Measurements from ENCODE around the gene FRY. TPM values are rescaled to one million over a fixed set of nuclear protein-coding genes. Genes with fewer than 3 reads are reported as not detected.

Gene FRY
- total and polyA plus RNA-seq, 9 of the 15 experiments (the other 6 are each of a cell fraction or from before 2014, with no cell fraction given): 0.03 to 0.31 (median 0.11) TPM; not detected in 3

DNA sequence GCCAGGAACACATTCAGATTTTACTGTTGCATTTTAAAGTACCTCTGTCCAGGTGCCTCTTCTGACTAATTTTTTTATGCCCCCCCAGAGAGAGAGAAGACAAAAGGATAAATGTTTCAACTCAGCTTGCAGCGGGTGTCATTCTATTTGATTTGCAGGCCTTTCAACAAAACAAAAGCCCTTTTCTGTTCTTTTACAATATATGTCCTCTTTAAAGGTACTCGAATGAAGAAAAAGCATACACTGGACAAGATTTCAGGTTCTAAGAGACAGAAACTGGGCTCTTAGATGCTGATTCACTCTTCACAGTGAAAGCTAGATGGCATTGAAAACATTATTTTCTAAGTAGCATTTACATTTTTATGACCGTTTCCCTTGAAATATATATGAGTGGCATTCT, 2.9 kb upstream of the FRY start:
- TF ChIP-seq RBM14 (IDR thresholded peaks at IDR 0.05; ENCODE audit: borderline replicate concordance, insufficient read depth, low read depth, low read length) (no peak), ZC3H4 (CRISPR knock-in tag; IDR thresholded peaks at IDR 0.05; ENCODE audit: borderline replicate concordance) (no peak), STAT5B (CRISPR knock-in tag; IDR thresholded peaks at IDR 0.05) (no peak), CHD4 (IDR thresholded peaks at IDR 0.05; ENCODE audit: insufficient read depth, insufficient replicate concordance, low read depth, low read length, poor library complexity, severe bottlenecking) (no peak)
- intact Hi-C loops (cut with micrococcal nuclease) (no loop called here), in situ Hi-C loops (cut with MboI) (no loop called here)
- DNase-seq (ENCODE audit: extremely low read depth in 1 of 4, low spot score in 3 of 4): no peak
- ChIA-PET CTCF (ENCODE audit: low intra/inter-chr PET ratio) (no interaction called here), POLR2A (no interaction called here)
- WGBS (ENCODE audit: insufficient coverage, low coverage, missing lambda C conversion rate): 0% methylated on average over 3 of the region's 3 CpGs
- H3K4me1 ChIP-seq (replicated peaks in 1 of 2; ENCODE audit: control insufficient read depth in 2 of 2, insufficient read depth in 2 of 2, low read length in 2 of 2): peaks cover 0 to 9% of the 10 kb centered on the region in 2 experiments; a peak in 2 of 5 replicates
- no TSS peak for BruUV-seq (replicated peaks)
- H3K27me3 ChIP-seq (ENCODE audit: control insufficient read depth in 2 of 2, insufficient read depth in 2 of 2, low read length in 2 of 2): peaks cover 4 to 11% of the 10 kb centered on the region in 2 experiments; a peak in 3 of 5 replicates
- no peak overlapping the region for H3K27ac ChIP-seq (ENCODE audit: extremely low read depth, low read depth, low read length)
- no peak for FAIRE-seq
- no peak overlapping the region for H3K4me2 ChIP-seq (ENCODE audit: insufficient read depth, low read length)
- H4K20me1 ChIP-seq (replicated peaks; ENCODE audit: control insufficient read depth, insufficient read depth, low read length): no peaks in the 10 kb centered on the region
- no peaks in the 10 kb centered on the region for H3K79me2 ChIP-seq (ENCODE audit: control insufficient read depth, insufficient read depth, low read length)
- H3K4me3 ChIP-seq: no peak overlapping the region
- H3K9ac ChIP-seq (ENCODE audit: insufficient read depth in 1 of 2, low read depth in 2 of 2, low read length in 2 of 2): no peak overlapping the region
- H3K36me3 ChIP-seq (ENCODE audit: control insufficient read depth, insufficient read depth, low read length): no peaks in the 10 kb centered on the region
- no peak overlapping the region for H2AFZ ChIP-seq (ENCODE audit: low read depth, low read length)
- ATAC-seq: no peak
- no peaks in the 10 kb centered on the region for H3K9me3 ChIP-seq (replicated peaks; ENCODE audit: control insufficient read depth, insufficient read depth, low read depth, low read length)
- no peaks in the 10 kb centered on the region for H3K9me1 ChIP-seq (ENCODE audit: control insufficient read depth, insufficient read depth, low read length)

DNA sequence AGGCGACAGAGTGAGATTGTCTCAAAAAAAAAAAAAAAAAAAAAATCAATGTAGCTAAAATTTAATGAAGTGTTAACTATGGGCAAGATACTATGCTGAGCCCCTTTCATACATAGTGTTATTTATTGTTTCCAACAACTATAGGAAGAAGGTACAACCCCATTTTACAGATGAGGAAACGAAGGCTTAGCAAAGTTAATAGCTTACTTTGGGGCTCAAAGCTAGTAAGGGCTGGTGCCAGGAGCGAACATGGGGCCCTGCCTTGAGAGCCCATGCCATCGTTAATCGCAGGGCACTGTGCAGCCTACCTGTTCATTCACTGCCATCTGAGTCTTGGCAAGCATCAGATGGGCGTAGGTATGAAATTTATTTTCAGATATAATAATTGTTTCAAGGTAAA, 1.9 kb upstream of the FRY start:
- 0% methylated on average over 6 of the region's 6 CpGs for WGBS (ENCODE audit: insufficient coverage, low coverage, missing lambda C conversion rate)
- peak; percentile 19 for TF ChIP-seq RBM25 (IDR thresholded peaks at IDR 0.05; ENCODE audit: low read depth, low read length, severe bottlenecking)
- TF ChIP-seq RFX1 (IDR thresholded peaks at IDR 0.05): no peak
- no peak overlapping the region for H3K27ac ChIP-seq (ENCODE audit: extremely low read depth, low read depth, low read length)
- H3K9me1 ChIP-seq (ENCODE audit: control insufficient read depth, insufficient read depth, low read length): no peaks in the 10 kb centered on the region
- H3K36me3 ChIP-seq (ENCODE audit: control insufficient read depth, insufficient read depth, low read length): no peaks in the 10 kb centered on the region
- no peaks in the 10 kb centered on the region for H3K79me2 ChIP-seq (ENCODE audit: control insufficient read depth, insufficient read depth, low read length)
- ChIA-PET POLR2A (no interaction called here), CTCF (ENCODE audit: low intra/inter-chr PET ratio) (no interaction called here)
- no peaks in the 10 kb centered on the region for H4K20me1 ChIP-seq (replicated peaks; ENCODE audit: control insufficient read depth, insufficient read depth, low read length)
- H3K9me3 ChIP-seq (replicated peaks; ENCODE audit: control insufficient read depth, insufficient read depth, low read depth, low read length): no peaks in the 10 kb centered on the region
- H3K4me3 ChIP-seq: no peak overlapping the region
- ATAC-seq: no peak
- no peak overlapping the region for H3K4me2 ChIP-seq (ENCODE audit: insufficient read depth, low read length)
- in situ Hi-C loops (cut with MboI) (loop anchor here (10.0 kb wide), 1 partner anchor 535 kb away; no protein-coding TSS in a partner anchor), intact Hi-C loops (cut with micrococcal nuclease) (no loop called here)
- no peak for DNase-seq (ENCODE audit: extremely low read depth in 1 of 4, low spot score in 3 of 4)
- no TSS peak for BruUV-seq (replicated peaks)
- H3K27me3 ChIP-seq (ENCODE audit: control insufficient read depth in 2 of 2, insufficient read depth in 2 of 2, low read length in 2 of 2): peaks cover 4 to 11% of the 10 kb centered on the region in 2 experiments; a peak in 4 of 5 replicates
- no peak overlapping the region for H3K9ac ChIP-seq (ENCODE audit: insufficient read depth in 1 of 2, low read depth in 2 of 2, low read length in 2 of 2)
- no peak overlapping the region for H2AFZ ChIP-seq (ENCODE audit: low read depth, low read length)
- H3K4me1 ChIP-seq (replicated peaks in 1 of 2; ENCODE audit: control insufficient read depth in 2 of 2, insufficient read depth in 2 of 2, low read length in 2 of 2): peaks cover 0 to 9% of the 10 kb centered on the region in 2 experiments; a peak in 2 of 5 replicates
- no peak for FAIRE-seq

Data from K562 (cell line).